HepG2 (cell line): ENCODE data around the gene BMP8A. TPM values are rescaled to one million over a fixed set of nuclear protein-coding genes. Genes with fewer than 3 reads are reported as not detected.

Experiments
- CEBPG ChIP-seq: IDR thresholded peaks from 2 replicates; pipeline ENCODE4 v1.6.1; 2016
- HCFC1 ChIP-seq: fragments of 150-350 bp; IDR thresholded peaks from 2 replicates; pipeline ENCODE4 v1.6.1; 2014; ENCODE audit warnings: low read depth, low read length
- HNRNPK ChIP-seq: fragments of 200-400 bp; formaldehyde crosslinking; IDR thresholded peaks from 2 replicates; pipeline ENCODE4 v1.6.1; 2018; ENCODE audit warnings: low read length, low read depth, moderate library complexity, mild to moderate bottlenecking; ENCODE audit not compliant: poor library complexity, severe bottlenecking
- KDM4B ChIP-seq: sonication (generic); formaldehyde crosslinking; IDR thresholded peaks from 2 replicates; pipeline ENCODE4 v1.4.0; 2020; ENCODE audit warnings: missing genetic modification reagents
- SP1 ChIP-seq, 2 experiments: fragments of 450-650 bp in 1 of 2; sonication (generic) in 1 of 2; formaldehyde crosslinking in 1 of 2; IDR thresholded peaks; 2 replicates each; pipeline versions ENCODE4 v1.4.0 to v1.6.1; 2016 to 2020; ENCODE audit warnings: missing genetic modification reagents in 1 of 2
- TAF1 ChIP-seq: sonication (generic); formaldehyde crosslinking; IDR thresholded peaks from 2 replicates; pipeline ENCODE4 v1.4.0; 2020; ENCODE audit warnings: missing genetic modification reagents
- XBP1 ChIP-seq: sonication (generic); formaldehyde crosslinking; IDR thresholded peaks from 2 replicates; pipeline ENCODE4 v1.5.0; 2020; ENCODE audit warnings: missing genetic modification reagents
- XRCC5 ChIP-seq: fragments of 200-400 bp; formaldehyde crosslinking; optimal IDR thresholded peaks from 2 replicates; pipeline ENCODE3; 2017; ENCODE audit warnings: mild to moderate bottlenecking, low read length
- ZNF225 ChIP-seq: sonication (generic); formaldehyde crosslinking; IDR thresholded peaks from 2 replicates; pipeline ENCODE4 v1.4.0; 2020; ENCODE audit warnings: mild to moderate bottlenecking, missing genetic modification reagents
- ZNF3 ChIP-seq: IDR thresholded peaks from 2 replicates; pipeline ENCODE4 v1.7.0; 2017; ENCODE audit warnings: inconsistent platforms
- polyA plus RNA-seq, 8 experiments: library from polyadenylated mRNA; depleted of rRNA in 3 of 8; stranded (reverse) in 7 of 8; unstranded in 1 of 8; fragments of >200 nt; fragmentation: Illumina TruSeq in 4 of 8; extraction: Trizol in 4 of 8; gene quantifications; 2 replicates each; pipeline versions ENCODE4 v1.2.1 to v1.2.3, GENCODE V29; 2011 to 2016; ENCODE audit warnings: low read depth in 4 of 8, missing spikeins in 1 of 8, mixed read lengths in 1 of 8; ENCODE audit not compliant: insufficient read depth in 1 of 8
- total RNA-seq, 5 experiments: library from RNA; depleted of rRNA; stranded (reverse); fragments of >200 nt; fragmentation: Illumina TruSeq; extraction: Trizol; gene quantifications; 2 replicates each; pipeline ENCODE4 v1.2.3, GENCODE V29; 2016; ENCODE audit warnings: low read depth in 1 of 5
- TF ChIP-seq, protein P1 (sequence below): sonication (generic); formaldehyde crosslinking; IDR thresholded peaks from 2 replicates; pipeline ENCODE4 v1.4.0; 2020; ENCODE audit warnings: missing genetic modification reagents, borderline replicate concordance
- TF ChIP-seq, protein P2 (sequence below): sonication (generic); formaldehyde crosslinking; conservative IDR thresholded peaks from 2 replicates; pipeline ENCODE4 v1.8.0; 2022; ENCODE audit warnings: mild to moderate bottlenecking, moderate library complexity, missing genetic modification reagents
- TF ChIP-seq, protein P3 (sequence below): sonication (generic); formaldehyde crosslinking; IDR thresholded peaks from 2 replicates; pipeline ENCODE4 v1.5.1; 2020; ENCODE audit warnings: mild to moderate bottlenecking, missing genetic modification reagents
- TF ChIP-seq, protein P4 (sequence below): sonication (generic); formaldehyde crosslinking; IDR thresholded peaks from 2 replicates; pipeline ENCODE4 v1.5.1; 2020; ENCODE audit warnings: mild to moderate bottlenecking, missing genetic modification reagents, moderate library complexity
- TF ChIP-seq, protein P5 (sequence below): sonication (generic); formaldehyde crosslinking; IDR thresholded peaks from 2 replicates; pipeline ENCODE4 v1.8.1; 2023; ENCODE audit warnings: mild to moderate bottlenecking, missing genetic modification reagents

The BMP8A gene
- total and polyA plus RNA-seq, 2 of the 13 experiments (the other 11 are each of a cell fraction or from before 2014, with no cell fraction given) = 0.05 TPM; not detected in 1

DNA sequence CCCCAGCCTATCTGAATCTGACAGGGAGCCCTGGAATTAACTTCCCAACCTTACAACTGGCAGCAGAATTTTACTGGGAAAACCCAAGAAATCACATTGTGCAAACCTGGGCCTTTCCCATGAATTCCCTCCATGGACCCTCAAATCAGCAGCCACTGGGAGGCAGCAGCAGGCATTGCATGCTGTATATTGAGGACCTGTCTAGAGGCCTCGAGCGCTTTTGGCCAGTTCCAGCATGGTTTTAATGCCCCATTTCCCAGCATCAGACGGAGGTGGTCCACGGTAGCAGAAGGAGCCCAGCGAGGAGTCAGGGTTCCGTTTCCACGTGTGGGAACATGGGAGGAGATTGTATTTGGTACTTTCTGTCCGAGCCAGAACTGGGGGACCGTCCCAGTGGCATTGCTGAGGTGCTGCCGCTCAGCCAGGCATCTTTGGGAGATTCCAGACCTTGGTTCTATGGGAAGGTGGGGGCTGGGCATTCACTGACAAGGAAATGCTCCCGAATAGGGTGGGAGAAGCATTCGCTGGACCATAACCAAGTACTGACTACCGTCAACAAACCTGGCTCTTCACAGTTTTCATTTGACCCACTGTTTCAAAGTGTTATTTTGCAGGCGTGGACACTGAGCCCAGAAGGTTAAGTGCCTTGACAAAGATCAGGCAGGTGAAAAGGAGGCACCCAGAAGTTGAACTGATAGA is 15.9 kb downstream of the BMP8A start (continued):
- TF ChIP-seq, protein P1, sequence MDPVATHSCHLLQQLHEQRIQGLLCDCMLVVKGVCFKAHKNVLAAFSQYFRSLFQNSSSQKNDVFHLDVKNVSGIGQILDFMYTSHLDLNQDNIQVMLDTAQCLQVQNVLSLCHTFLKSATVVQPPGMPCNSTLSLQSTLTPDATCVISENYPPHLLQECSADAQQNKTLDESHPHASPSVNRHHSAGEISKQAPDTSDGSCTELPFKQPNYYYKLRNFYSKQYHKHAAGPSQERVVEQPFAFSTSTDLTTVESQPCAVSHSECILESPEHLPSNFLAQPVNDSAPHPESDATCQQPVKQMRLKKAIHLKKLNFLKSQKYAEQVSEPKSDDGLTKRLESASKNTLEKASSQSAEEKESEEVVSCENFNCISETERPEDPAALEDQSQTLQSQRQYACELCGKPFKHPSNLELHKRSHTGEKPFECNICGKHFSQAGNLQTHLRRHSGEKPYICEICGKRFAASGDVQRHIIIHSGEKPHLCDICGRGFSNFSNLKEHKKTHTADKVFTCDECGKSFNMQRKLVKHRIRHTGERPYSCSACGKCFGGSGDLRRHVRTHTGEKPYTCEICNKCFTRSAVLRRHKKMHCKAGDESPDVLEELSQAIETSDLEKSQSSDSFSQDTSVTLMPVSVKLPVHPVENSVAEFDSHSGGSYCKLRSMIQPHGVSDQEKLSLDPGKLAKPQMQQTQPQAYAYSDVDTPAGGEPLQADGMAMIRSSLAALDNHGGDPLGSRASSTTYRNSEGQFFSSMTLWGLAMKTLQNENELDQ (CRISPR knock-in tag) = no peak
- TF ChIP-seq CEBPG (CRISPR knock-in tag) (peak; percentile 13; the same call in 1 of the 2 replicates), HCFC1 (no peak), ZNF3 (no peak), HNRNPK (no peak), SP1 (IDR thresholded peaks at IDR 0.05) (no peak), SP1 (CRISPR knock-in tag; IDR thresholded peaks at IDR 0.05) (no peak), KDM4B (CRISPR knock-in tag) (no peak), ZNF225 (CRISPR knock-in tag) (no peak), XBP1 (CRISPR knock-in tag) (no peak), XRCC5 (peak; percentile 60), TAF1 (CRISPR knock-in tag) (no peak)
- TF ChIP-seq, protein P2, sequence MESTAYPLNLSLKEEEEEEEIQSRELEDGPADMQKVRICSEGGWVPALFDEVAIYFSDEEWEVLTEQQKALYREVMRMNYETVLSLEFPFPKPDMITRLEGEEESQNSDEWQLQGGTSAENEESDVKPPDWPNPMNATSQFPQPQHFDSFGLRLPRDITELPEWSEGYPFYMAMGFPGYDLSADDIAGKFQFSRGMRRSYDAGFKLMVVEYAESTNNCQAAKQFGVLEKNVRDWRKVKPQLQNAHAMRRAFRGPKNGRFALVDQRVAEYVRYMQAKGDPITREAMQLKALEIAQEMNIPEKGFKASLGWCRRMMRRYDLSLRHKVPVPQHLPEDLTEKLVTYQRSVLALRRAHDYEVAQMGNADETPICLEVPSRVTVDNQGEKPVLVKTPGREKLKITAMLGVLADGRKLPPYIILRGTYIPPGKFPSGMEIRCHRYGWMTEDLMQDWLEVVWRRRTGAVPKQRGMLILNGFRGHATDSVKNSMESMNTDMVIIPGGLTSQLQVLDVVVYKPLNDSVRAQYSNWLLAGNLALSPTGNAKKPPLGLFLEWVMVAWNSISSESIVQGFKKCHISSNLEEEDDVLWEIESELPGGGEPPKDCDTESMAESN (CRISPR knock-in tag) = no peak
- TF ChIP-seq, protein P3, sequence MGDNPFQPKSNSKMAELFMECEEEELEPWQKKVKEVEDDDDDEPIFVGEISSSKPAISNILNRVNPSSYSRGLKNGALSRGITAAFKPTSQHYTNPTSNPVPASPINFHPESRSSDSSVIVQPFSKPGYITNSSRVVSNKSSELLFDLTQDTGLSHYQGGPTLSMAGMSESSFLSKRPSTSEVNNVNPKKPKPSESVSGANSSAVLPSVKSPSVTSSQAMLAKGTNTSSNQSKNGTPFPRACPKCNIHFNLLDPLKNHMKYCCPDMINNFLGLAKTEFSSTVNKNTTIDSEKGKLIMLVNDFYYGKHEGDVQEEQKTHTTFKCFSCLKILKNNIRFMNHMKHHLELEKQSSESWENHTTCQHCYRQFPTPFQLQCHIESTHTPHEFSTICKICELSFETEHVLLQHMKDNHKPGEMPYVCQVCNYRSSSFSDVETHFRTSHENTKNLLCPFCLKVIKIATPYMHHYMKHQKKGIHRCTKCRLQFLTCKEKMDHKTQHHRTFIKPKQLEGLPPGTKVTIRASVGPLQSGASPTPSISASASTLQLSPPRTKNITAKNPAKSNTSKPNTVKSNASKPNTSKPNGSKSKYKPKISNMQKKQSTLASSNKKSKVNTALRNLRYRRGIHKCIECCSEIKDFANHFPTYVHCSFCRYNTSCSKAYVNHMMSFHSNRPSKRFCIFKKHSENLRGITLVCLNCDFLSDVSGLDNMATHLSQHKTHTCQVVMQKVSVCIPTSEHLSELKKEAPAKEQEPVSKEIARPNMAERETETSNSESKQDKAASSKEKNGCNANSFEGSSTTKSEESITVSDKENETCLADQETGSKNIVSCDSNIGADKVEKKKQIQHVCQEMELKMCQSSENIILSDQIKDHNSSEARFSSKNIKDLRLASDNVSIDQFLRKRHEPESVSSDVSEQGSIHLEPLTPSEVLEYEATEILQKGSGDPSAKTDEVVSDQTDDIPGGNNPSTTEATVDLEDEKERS = no peak
- TF ChIP-seq, protein P4, sequence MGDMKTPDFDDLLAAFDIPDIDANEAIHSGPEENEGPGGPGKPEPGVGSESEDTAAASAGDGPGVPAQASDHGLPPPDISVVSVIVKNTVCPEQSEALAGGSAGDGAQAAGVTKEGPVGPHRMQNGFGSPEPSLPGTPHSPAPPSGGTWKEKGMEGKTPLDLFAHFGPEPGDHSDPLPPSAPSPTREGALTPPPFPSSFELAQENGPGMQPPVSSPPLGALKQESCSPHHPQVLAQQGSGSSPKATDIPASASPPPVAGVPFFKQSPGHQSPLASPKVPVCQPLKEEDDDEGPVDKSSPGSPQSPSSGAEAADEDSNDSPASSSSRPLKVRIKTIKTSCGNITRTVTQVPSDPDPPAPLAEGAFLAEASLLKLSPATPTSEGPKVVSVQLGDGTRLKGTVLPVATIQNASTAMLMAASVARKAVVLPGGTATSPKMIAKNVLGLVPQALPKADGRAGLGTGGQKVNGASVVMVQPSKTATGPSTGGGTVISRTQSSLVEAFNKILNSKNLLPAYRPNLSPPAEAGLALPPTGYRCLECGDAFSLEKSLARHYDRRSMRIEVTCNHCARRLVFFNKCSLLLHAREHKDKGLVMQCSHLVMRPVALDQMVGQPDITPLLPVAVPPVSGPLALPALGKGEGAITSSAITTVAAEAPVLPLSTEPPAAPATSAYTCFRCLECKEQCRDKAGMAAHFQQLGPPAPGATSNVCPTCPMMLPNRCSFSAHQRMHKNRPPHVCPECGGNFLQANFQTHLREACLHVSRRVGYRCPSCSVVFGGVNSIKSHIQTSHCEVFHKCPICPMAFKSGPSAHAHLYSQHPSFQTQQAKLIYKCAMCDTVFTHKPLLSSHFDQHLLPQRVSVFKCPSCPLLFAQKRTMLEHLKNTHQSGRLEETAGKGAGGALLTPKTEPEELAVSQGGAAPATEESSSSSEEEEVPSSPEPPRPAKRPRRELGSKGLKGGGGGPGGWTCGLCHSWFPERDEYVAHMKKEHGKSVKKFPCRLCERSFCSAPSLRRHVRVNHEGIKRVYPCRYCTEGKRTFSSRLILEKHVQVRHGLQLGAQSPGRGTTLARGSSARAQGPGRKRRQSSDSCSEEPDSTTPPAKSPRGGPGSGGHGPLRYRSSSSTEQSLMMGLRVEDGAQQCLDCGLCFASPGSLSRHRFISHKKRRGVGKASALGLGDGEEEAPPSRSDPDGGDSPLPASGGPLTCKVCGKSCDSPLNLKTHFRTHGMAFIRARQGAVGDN (CRISPR knock-in tag) = peak; percentile 32
- TF ChIP-seq, protein P5, sequence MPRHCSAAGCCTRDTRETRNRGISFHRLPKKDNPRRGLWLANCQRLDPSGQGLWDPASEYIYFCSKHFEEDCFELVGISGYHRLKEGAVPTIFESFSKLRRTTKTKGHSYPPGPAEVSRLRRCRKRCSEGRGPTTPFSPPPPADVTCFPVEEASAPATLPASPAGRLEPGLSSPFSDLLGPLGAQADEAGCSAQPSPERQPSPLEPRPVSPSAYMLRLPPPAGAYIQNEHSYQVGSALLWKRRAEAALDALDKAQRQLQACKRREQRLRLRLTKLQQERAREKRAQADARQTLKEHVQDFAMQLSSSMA (CRISPR knock-in tag) = no peak
